HEK293 (cell line): ENCODE results near the gene RPRML.

Source experiments
- CTCF ChIA-PET: fragments of 350-600 bp; formaldehyde crosslinking; extraction: SDS; loops from one replicate; lab custom pipeline; 2021; ENCODE audit warnings: antibody characterized with exemption; lab: Yijun Ruan, JAX
- POLR2A ChIA-PET: fragments of 300-600 bp; formaldehyde crosslinking; extraction: SDS; loops from one replicate; lab custom pipeline; 2020; ENCODE audit warnings: antibody characterized with exemption, inconsistent platforms; lab: Yijun Ruan, JAX
- H3K27ac ChIP-seq: fragments of 200-500 bp; sonication (Bioruptor generic); 2 replicates; pipeline ENCODE4 v1.5.1; 2014; ENCODE audit warnings: low read depth, low read length, control low read depth, inconsistent platforms; ENCODE audit errors: extremely low read depth
- H3K36me3 ChIP-seq, 2 experiments: fragments of 200-500 bp in 1 of 2; sonication (Bioruptor generic) in 1 of 2; 1 replicate in 1 of 2; 2 replicates in 1 of 2; pipeline ENCODE4 v1.5.1; 2014 to 2017; ENCODE audit warnings: inconsistent platforms in 2 of 2, low read length in 2 of 2; ENCODE audit not compliant: control insufficient read depth in 2 of 2, insufficient read depth in 1 of 2
- H3K4me1 ChIP-seq: fragments of 200-500 bp; sonication (Bioruptor generic); 2 replicates; pipeline ENCODE4 v1.5.1; 2014; ENCODE audit warnings: mild to moderate bottlenecking, low read length, inconsistent platforms; ENCODE audit not compliant: control insufficient read depth, insufficient read depth
- H3K4me3 ChIP-seq: 2 replicates; pipeline ENCODE4 v1.5.1; 2011; ENCODE audit warnings: low read depth, mild to moderate bottlenecking, control low read depth, low read length, moderate library complexity
- H3K9me3 ChIP-seq: fragments of 200-500 bp; sonication (Bioruptor generic); 2 replicates; pipeline ENCODE4 v1.5.1; 2014; ENCODE audit warnings: low read depth, low read length, inconsistent platforms; ENCODE audit not compliant: control insufficient read depth, insufficient read depth
- BCL11A ChIP-seq: fragments of 450-650 bp; formaldehyde crosslinking; IDR thresholded peaks from 2 replicates; pipeline ENCODE4 v1.5.1; 2016; ENCODE audit warnings: low read depth, missing biosample characterization, missing genetic modification characterization
- GLI4 ChIP-seq: fragments of 450-650 bp; formaldehyde crosslinking; IDR thresholded peaks from 2 replicates; pipeline ENCODE4 v1.5.1; 2016; ENCODE audit warnings: missing biosample characterization, missing genetic modification characterization
- GLIS1 ChIP-seq: fragments of 450-650 bp; formaldehyde crosslinking; IDR thresholded peaks from 2 replicates; pipeline ENCODE4 v1.5.1; 2016; ENCODE audit warnings: missing biosample characterization, missing genetic modification characterization
- KLF9 ChIP-seq: fragments of 450-650 bp; formaldehyde crosslinking; IDR thresholded peaks from 2 replicates; pipeline ENCODE4 v1.5.1; 2016; ENCODE audit warnings: missing biosample characterization, missing genetic modification characterization, low read depth
- ZBTB21 ChIP-seq: fragments of 450-650 bp; formaldehyde crosslinking; IDR thresholded peaks from 2 replicates; pipeline ENCODE4 v1.5.1; 2017; ENCODE audit warnings: missing biosample characterization, missing genetic modification characterization
- ZEB2 ChIP-seq: fragments of 450-650 bp; formaldehyde crosslinking; IDR thresholded peaks from 2 replicates; pipeline ENCODE4 v1.5.1; 2016; ENCODE audit warnings: missing biosample characterization, missing genetic modification characterization
- ZNF112 ChIP-seq: fragments of 450-650 bp; formaldehyde crosslinking; IDR thresholded peaks from 2 replicates; pipeline ENCODE4 v1.5.0; 2017; ENCODE audit warnings: missing biosample characterization, missing genetic modification characterization
- ZNF146 ChIP-seq: fragments of 450-650 bp; formaldehyde crosslinking; IDR thresholded peaks from 2 replicates; pipeline ENCODE4 v1.5.1; 2016; ENCODE audit warnings: missing biosample characterization, missing genetic modification characterization
- ZNF155 ChIP-seq: fragments of 450-650 bp; formaldehyde crosslinking; IDR thresholded peaks from 2 replicates; pipeline ENCODE4 v1.5.1; 2016; ENCODE audit warnings: missing biosample characterization, missing genetic modification characterization
- ZNF157 ChIP-seq: fragments of 450-650 bp; formaldehyde crosslinking; IDR thresholded peaks from 2 replicates; pipeline ENCODE4 v1.5.1; 2016; ENCODE audit warnings: missing biosample characterization, missing genetic modification characterization
- ZNF19 ChIP-seq: fragments of 450-650 bp; formaldehyde crosslinking; IDR thresholded peaks from 2 replicates; pipeline ENCODE4; 2016; ENCODE audit warnings: missing biosample characterization, missing genetic modification characterization, low read depth
- ZNF214 ChIP-seq: fragments of 450-650 bp; formaldehyde crosslinking; IDR thresholded peaks from 2 replicates; pipeline ENCODE4 v1.5.1; 2017; ENCODE audit warnings: missing biosample characterization, mild to moderate bottlenecking, missing genetic modification characterization, borderline replicate concordance
- ZNF23 ChIP-seq: fragments of 450-650 bp; formaldehyde crosslinking; IDR thresholded peaks from 2 replicates; pipeline ENCODE4 v1.5.1; 2016; ENCODE audit warnings: missing biosample characterization, missing genetic modification characterization, borderline replicate concordance
- ZNF248 ChIP-seq: fragments of 450-650 bp; formaldehyde crosslinking; IDR thresholded peaks from 2 replicates; pipeline ENCODE4 v1.5.1; 2017; ENCODE audit warnings: missing biosample characterization, missing genetic modification characterization
- ZNF335 ChIP-seq: fragments of 450-650 bp; formaldehyde crosslinking; conservative IDR thresholded peaks from 2 replicates; pipeline ENCODE4 v1.5.1; 2016; ENCODE audit warnings: missing biosample characterization, missing genetic modification characterization
- ZNF416 ChIP-seq: fragments of 450-650 bp; formaldehyde crosslinking; IDR thresholded peaks from 2 replicates; pipeline ENCODE4 v1.5.1; 2016; ENCODE audit warnings: missing biosample characterization, missing genetic modification characterization
- ZNF433 ChIP-seq: fragments of 450-650 bp; formaldehyde crosslinking; IDR thresholded peaks from 2 replicates; pipeline ENCODE4 v1.5.1; 2016; ENCODE audit warnings: missing biosample characterization, missing genetic modification characterization, low read depth
- ZNF501 ChIP-seq: fragments of 450-650 bp; formaldehyde crosslinking; IDR thresholded peaks from 2 replicates; pipeline ENCODE4 v1.5.1; 2016; ENCODE audit warnings: missing biosample characterization, missing genetic modification characterization
- ZNF549 ChIP-seq: fragments of 450-650 bp; IDR thresholded peaks from 2 replicates; pipeline ENCODE4 v1.5.1; 2018; ENCODE audit warnings: missing biosample characterization, missing genetic modification characterization, mild to moderate bottlenecking, inconsistent platforms, moderate library complexity
- ZNF677 ChIP-seq: fragments of 450-650 bp; IDR thresholded peaks from 2 replicates; pipeline ENCODE4 v1.5.0; 2018; ENCODE audit warnings: missing biosample characterization, mild to moderate bottlenecking, missing genetic modification characterization, moderate library complexity
- ZNF843 ChIP-seq: fragments of 450-650 bp; formaldehyde crosslinking; IDR thresholded peaks from 2 replicates; pipeline ENCODE4 v1.5.1; 2016; ENCODE audit warnings: missing biosample characterization, missing genetic modification characterization
- TF ChIP-seq, protein P1 (sequence below): sonication (generic); formaldehyde crosslinking; IDR thresholded peaks from 2 replicates; pipeline ENCODE4 v1.8.1; 2022; ENCODE audit warnings: mild to moderate bottlenecking, moderate library complexity, missing genetic modification reagents
- TF ChIP-seq, protein P2 (sequence below): fragments of 450-650 bp; formaldehyde crosslinking; IDR thresholded peaks from 2 replicates; pipeline ENCODE4 v1.5.1; 2016; ENCODE audit warnings: missing biosample characterization, missing genetic modification characterization
- TF ChIP-seq, protein P3 (sequence below): fragments of 450-650 bp; formaldehyde crosslinking; optimal IDR thresholded peaks from 2 replicates; pipeline ENCODE3; 2016; ENCODE audit warnings: missing biosample characterization, mild to moderate bottlenecking, missing genetic modification characterization

The RPRML gene

DNA sequence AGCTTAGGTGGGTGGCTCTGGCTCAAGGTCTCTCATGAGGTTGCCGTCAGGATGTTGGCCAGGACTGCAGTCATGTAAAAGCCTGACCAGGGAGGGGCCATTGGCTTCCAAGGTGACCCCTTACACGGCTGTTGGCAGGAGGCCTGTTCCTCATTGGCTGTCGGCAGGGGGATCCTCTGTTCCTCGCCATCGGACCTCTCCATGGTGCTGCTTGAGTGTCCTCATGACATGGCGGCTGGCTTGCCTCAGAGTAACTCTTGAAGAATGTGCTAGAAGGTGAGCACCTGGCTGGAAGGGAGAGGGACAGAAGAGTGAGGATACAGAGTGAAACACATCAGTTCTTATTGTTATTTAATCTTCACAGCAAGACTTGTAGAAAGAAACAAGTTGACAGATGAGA is 4.7 kb upstream of the RPRML start:
- CTCF ChIA-PET, result no interaction called here

DNA sequence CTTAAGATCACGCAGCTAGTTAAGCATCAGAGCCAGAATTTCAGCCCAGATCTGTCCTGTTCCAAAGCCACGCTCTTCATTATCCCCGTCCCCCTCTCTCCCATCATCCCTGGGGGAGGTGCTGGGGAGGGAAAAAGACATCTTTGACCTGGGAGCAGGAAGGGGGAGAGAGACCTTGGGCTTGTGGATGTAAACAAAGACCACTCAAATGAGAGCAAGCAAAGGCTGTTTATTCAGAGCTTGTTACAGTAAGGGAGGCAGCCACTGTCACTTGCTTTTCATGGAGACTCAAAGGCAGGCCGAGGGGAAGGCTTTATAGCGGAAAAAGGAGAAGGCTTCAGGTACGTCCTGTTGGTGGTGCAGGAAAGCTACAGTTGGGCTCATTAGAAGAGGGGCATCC is 3.5 kb upstream of the RPRML start:
- POLR2A ChIA-PET, result no interaction called here
- CTCF ChIA-PET, result interaction anchor here (0.6 to 1.0 kb wide), 2 partner anchors 19 to 104 kb away, joined by 3 read pairs; no protein-coding TSS in a partner anchor
- TF ChIP-seq ZNF19 (tag by site-specific recombination) (no peak), ZNF155 (tag by site-specific recombination) (no peak), ZNF248 (tag by site-specific recombination) (no peak), ZBTB21 (tag by site-specific recombination) (no peak), ZNF214 (tag by site-specific recombination) (no peak), ZNF501 (tag by site-specific recombination) (no peak), ZEB2 (tag by site-specific recombination) (no peak), ZNF157 (no peak), ZNF146 (no peak), ZNF433 (tag by site-specific recombination) (no peak), KLF9 (tag by site-specific recombination) (no peak)
- TF ChIP-seq, protein P1, sequence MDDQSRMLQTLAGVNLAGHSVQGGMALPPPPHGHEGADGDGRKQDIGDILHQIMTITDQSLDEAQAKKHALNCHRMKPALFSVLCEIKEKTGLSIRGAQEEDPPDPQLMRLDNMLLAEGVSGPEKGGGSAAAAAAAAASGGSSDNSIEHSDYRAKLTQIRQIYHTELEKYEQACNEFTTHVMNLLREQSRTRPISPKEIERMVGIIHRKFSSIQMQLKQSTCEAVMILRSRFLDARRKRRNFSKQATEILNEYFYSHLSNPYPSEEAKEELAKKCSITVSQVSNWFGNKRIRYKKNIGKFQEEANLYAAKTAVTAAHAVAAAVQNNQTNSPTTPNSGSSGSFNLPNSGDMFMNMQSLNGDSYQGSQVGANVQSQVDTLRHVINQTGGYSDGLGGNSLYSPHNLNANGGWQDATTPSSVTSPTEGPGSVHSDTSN (CRISPR knock-in tag), result no peak
- Histone ChIP-seq H3K9me3 (no peaks in the 10 kb centered on the region), H3K27ac (no peak overlapping the region), H3K4me1 (peaks cover 4% of the 10 kb centered on the region; the same call in 1 of the 2 replicates), H3K4me3 (no peak overlapping the region), H3K36me3 (no peaks in the 10 kb centered on the region)

More for the DNA sequence above, 4.7 kb upstream of the RPRML start:
- no peaks in the 10 kb centered on the region for H3K4me1 ChIP-seq
- TF ChIP-seq GLI4 (tag by site-specific recombination), result no peak
- no peak for TF ChIP-seq ZNF112 (tag by site-specific recombination)
- TF ChIP-seq, protein P2, sequence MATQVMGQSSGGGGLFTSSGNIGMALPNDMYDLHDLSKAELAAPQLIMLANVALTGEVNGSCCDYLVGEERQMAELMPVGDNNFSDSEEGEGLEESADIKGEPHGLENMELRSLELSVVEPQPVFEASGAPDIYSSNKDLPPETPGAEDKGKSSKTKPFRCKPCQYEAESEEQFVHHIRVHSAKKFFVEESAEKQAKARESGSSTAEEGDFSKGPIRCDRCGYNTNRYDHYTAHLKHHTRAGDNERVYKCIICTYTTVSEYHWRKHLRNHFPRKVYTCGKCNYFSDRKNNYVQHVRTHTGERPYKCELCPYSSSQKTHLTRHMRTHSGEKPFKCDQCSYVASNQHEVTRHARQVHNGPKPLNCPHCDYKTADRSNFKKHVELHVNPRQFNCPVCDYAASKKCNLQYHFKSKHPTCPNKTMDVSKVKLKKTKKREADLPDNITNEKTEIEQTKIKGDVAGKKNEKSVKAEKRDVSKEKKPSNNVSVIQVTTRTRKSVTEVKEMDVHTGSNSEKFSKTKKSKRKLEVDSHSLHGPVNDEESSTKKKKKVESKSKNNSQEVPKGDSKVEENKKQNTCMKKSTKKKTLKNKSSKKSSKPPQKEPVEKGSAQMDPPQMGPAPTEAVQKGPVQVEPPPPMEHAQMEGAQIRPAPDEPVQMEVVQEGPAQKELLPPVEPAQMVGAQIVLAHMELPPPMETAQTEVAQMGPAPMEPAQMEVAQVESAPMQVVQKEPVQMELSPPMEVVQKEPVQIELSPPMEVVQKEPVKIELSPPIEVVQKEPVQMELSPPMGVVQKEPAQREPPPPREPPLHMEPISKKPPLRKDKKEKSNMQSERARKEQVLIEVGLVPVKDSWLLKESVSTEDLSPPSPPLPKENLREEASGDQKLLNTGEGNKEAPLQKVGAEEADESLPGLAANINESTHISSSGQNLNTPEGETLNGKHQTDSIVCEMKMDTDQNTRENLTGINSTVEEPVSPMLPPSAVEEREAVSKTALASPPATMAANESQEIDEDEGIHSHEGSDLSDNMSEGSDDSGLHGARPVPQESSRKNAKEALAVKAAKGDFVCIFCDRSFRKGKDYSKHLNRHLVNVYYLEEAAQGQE (tag by site-specific recombination), result peak; percentile 87
- H3K27ac ChIP-seq, result no peak overlapping the region
- POLR2A ChIA-PET, result no interaction called here
- no peaks in the 10 kb centered on the region for H3K9me3 ChIP-seq
- H3K4me3 ChIP-seq, result no peak overlapping the region
- H3K36me3 ChIP-seq, result no peaks in the 10 kb centered on the region

DNA sequence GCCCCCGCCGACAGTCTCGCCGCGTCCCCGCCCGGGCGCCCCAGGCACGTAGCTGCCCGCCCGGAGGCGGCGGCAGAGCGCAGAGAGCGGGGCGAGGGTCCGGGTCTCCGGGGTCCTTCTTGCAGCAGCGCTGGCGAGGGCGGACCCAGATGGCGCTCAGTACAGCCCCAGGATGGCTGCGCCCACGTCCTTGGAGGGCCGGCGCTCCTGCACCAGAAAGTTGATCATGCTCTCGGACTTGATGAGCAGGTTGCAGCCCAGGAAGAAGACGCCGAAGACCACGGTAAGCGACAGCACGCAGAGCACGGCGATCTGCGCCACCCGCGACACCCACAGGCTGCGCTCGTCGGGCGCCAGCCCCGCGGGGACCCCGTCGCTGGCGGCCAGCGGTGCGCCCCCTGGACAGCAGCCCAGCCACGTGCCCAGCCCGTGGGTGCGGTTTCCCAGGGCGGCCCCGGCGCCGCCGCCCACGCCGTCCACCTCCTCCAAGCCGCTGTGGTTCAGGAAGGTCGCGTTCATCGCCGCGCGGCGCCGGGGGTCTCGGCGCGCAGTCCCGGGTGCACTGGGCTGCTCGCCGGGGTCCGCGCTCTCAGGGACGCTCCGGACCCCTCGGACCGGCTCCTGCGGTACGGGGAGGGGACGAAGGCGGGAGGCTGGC is 435 bp downstream of the RPRML start:
- Histone ChIP-seq H3K4me3 (peak overlapping the region; percentile 47), H3K4me1 (peaks cover 6% of the 10 kb centered on the region; the same call in 1 of the 2 replicates), H3K36me3 (peaks cover 0 to 2% of the 10 kb centered on the region in 2 experiments; a peak in 1 of 3 replicates), H3K9me3 (no peaks in the 10 kb centered on the region), H3K27ac (peak overlapping the region; percentile 40; the same call in 1 of the 2 replicates)
- ChIA-PET POLR2A (interaction anchor here (0.7 to 1.1 kb wide), 2 partner anchors 16 to 34 kb away, joined by 3 read pairs; no protein-coding TSS in a partner anchor), CTCF (interaction anchor here (1.0 to 1.5 kb wide), 3 partner anchors 13 to 38 kb away, joined by 3 read pairs; no protein-coding TSS in a partner anchor)
- TF ChIP-seq GLIS1 (tag by site-specific recombination) (0 out of 2 replicates have a peak, but pooled peaks have one; percentile 0), ZNF549 (tag by site-specific recombination) (no peak), ZNF416 (tag by site-specific recombination) (no peak), ZNF677 (no peak), ZNF843 (tag by site-specific recombination) (no peak), BCL11A (no peak), ZNF335 (peak; percentile 89), ZNF23 (tag by site-specific recombination) (no peak)
- TF ChIP-seq, protein P3, sequence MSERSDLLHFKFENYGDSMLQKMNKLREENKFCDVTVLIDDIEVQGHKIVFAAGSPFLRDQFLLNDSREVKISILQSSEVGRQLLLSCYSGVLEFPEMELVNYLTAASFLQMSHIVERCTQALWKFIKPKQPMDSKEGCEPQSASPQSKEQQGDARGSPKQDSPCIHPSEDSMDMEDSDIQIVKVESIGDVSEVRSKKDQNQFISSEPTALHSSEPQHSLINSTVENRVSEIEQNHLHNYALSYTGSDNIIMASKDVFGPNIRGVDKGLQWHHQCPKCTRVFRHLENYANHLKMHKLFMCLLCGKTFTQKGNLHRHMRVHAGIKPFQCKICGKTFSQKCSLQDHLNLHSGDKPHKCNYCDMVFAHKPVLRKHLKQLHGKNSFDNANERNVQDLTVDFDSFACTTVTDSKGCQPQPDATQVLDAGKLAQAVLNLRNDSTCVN (tag by site-specific recombination), result peak; percentile 92
